Spinal cord (tissue), 10 donors: ENCODE measurements around the gene R3HDM1. TPM values are rescaled to one million over a fixed set of nuclear protein-coding genes. Genes with fewer than 3 reads are reported as not detected.
"Not testable (repeated sequence)": the region's sequence is repeated elsewhere in the genome, so short reads cannot be mapped to it uniquely, and the experiment has no call there.

Experiments used
- DNase-seq, 6 donors: peaks; one replicate each; pipeline versions ENCODE4 v3.0.0 to v3.0.0-alpha.2; 2013 to 2015; ENCODE audit warnings: low spot score in 6 of 6, low read depth in 4 of 6
- H3K27ac ChIP-seq: one replicate; pipeline ENCODE4 v1.5.1; 2013; ENCODE audit warnings: low read depth, low read length, control low read depth
- H3K27me3 ChIP-seq: one replicate; pipeline ENCODE4 v1.6.1; 2013; ENCODE audit warnings: low read length; ENCODE audit not compliant: control insufficient read depth, insufficient read depth
- H3K36me3 ChIP-seq: one replicate; pipeline ENCODE4 v1.6.1; 2013; ENCODE audit warnings: low read length; ENCODE audit not compliant: control insufficient read depth, insufficient read depth
- H3K4me1 ChIP-seq: one replicate; pipeline ENCODE4 v1.6.1; 2013; ENCODE audit warnings: low read length; ENCODE audit not compliant: control insufficient read depth, insufficient read depth
- H3K4me3 ChIP-seq: one replicate; pipeline ENCODE4 v1.5.1; 2013; ENCODE audit warnings: low read depth, low read length, control low read depth
- H3K9me3 ChIP-seq: one replicate; pipeline ENCODE4 v1.6.1; 2013; ENCODE audit warnings: low read length; ENCODE audit not compliant: control insufficient read depth, insufficient read depth
- WGBS: methylation state at CpG from one replicate; pipeline ENCODE4 v1.1.5; 2013; ENCODE audit warnings: missing lambda C conversion rate; ENCODE audit not compliant: insufficient coverage; 5-methylcytosine and 5-hydroxymethylcytosine counted together
- polyA plus RNA-seq, 2 donors: library from polyadenylated mRNA; unstranded; fragments of 120-200 nt; gene quantifications; one replicate each; pipeline ENCODE4 v1.2.1, GENCODE V29; 2013; ENCODE audit not compliant: insufficient read length in 2 of 2
- total RNA-seq, 2 donors: library from RNA; depleted of rRNA in 1 of 2; stranded (reverse); fragments of 120-200 nt in 1 of 2; fragments of >200 nt in 1 of 2; gene quantifications; one replicate each; pipeline versions ENCODE4 v1.2.3 to v1.2.4, GENCODE V29; 2013 to 2014
- donor health status: healthy.

R3HDM1 gene
- total and polyA plus RNA-seq, 4 donors = 23.0 to 55.0 (median 42.6) TPM

- DNase-seq = no peak
- Histone ChIP-seq H3K4me1 (no peaks in the 10 kb centered on the region), H3K4me3 (no peak overlapping the region), H3K27me3 (no peaks in the 10 kb centered on the region), H3K36me3 (peaks cover 23% of the 10 kb centered on the region), H3K27ac (no peak overlapping the region), H3K9me3 (no peaks in the 10 kb centered on the region)
- WGBS = 97% methylated on average over 3 of the region's 3 CpGs
Observed at GRCh38 chr2:135651717-135652116, 120.4 kb downstream of the R3HDM1 start.

DNA sequence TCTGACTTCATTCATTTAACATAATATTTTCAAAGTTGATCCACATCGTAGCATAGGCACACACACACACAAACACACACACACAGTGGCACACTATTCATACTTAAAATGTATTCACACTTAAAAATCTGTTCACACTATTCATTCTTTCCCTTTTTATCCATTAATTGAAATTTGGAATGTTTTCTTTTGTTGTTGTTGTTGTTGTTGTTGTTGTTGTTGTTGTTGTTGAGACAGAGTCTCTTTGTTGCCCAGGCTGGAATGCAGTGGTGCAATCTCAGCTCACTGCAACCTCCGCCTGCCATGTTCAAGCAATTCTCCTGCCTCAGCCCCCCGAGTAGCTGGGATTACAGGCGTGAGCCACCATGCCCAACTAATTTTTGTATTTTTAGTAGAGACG is 123.0 kb downstream of the R3HDM1 start:
- H3K4me1 ChIP-seq, H3K27ac ChIP-seq, H3K27me3 ChIP-seq, H3K9me3 ChIP-seq, H3K4me3 ChIP-seq, DNase-seq: not testable (repeated sequence)
- 91% methylated on average over 5 of the region's 5 CpGs for WGBS
- peaks cover 31% of the 10 kb centered on the region for H3K36me3 ChIP-seq

GRCh38 chr2:135657806-135658582 is 126.7 kb downstream of the R3HDM1 start:
- H3K36me3 ChIP-seq = peaks cover 30% of the 10 kb centered on the region

GRCh38 chr2:135662088-135662487 is 130.8 kb downstream of the R3HDM1 start:
- no peak for DNase-seq
- Histone ChIP-seq H3K27me3 (no peaks in the 10 kb centered on the region), H3K4me3 (no peak overlapping the region), H3K36me3 (peaks cover 12% of the 10 kb centered on the region), H3K9me3 (no peaks in the 10 kb centered on the region), H3K27ac (no peak overlapping the region), H3K4me1 (no peaks in the 10 kb centered on the region)
- no CpG with 5 or more reads among the region's 1 CpG for WGBS

More at GRCh38 chr2:135657806-135658582, 126.7 kb downstream of the R3HDM1 start:
- H3K27me3 ChIP-seq = no peaks in the 10 kb centered on the region
- no peak overlapping the region for H3K27ac ChIP-seq
- H3K9me3 ChIP-seq = no peaks in the 10 kb centered on the region
- WGBS = 97% methylated on average over 10 of the region's 12 CpGs
- no peaks in the 10 kb centered on the region for H3K4me1 ChIP-seq
- DNase-seq = no peak
- H3K4me3 ChIP-seq = no peak overlapping the region

DNA sequence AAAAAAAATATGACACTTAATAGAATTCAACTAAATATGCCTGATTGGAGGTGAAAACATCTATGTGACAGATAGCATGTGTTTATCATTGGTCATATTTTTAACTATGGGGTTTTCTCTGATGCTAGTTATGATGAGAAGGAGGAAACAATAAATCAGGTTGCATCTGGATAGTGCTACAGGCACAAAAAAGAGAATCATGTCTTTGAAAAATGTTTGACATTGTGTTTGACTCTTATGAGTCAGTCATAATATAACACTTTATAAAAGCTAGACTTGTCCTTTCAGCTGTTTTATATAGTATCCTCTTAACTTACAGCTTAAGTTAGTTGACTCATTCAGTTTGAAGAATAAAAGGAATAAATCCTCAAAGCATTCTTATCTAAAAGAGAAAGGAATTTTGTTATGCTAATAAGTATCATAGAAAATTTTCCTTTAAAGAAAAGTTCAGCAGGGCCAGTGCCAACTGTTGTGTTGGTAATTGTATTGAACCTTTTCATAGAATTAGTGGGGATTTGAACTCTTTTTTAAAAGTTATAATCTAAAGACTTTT is 131.9 kb downstream of the R3HDM1 start:
- Histone ChIP-seq H3K36me3 (peaks cover 9% of the 10 kb centered on the region), H3K4me1 (no peaks in the 10 kb centered on the region), H3K27me3 (no peaks in the 10 kb centered on the region), H3K9me3 (no peaks in the 10 kb centered on the region), H3K27ac (no peak overlapping the region), H3K4me3 (no peak overlapping the region)
- DNase-seq = no peak

GRCh38 chr2:135664623-135665068 is 133.4 kb downstream of the R3HDM1 start:
- H3K36me3 ChIP-seq = no peaks in the 10 kb centered on the region
- H3K9me3 ChIP-seq = no peaks in the 10 kb centered on the region
- no peaks in the 10 kb centered on the region for H3K4me1 ChIP-seq
- no peaks in the 10 kb centered on the region for H3K27me3 ChIP-seq
- no peak overlapping the region for H3K4me3 ChIP-seq
- DNase-seq = no peak
- H3K27ac ChIP-seq = no peak overlapping the region

GRCh38 chr2:135667045-135667444 is 135.8 kb downstream of the R3HDM1 start:
- H3K27ac ChIP-seq = no peak overlapping the region
- no peaks in the 10 kb centered on the region for H3K27me3 ChIP-seq

DNA sequence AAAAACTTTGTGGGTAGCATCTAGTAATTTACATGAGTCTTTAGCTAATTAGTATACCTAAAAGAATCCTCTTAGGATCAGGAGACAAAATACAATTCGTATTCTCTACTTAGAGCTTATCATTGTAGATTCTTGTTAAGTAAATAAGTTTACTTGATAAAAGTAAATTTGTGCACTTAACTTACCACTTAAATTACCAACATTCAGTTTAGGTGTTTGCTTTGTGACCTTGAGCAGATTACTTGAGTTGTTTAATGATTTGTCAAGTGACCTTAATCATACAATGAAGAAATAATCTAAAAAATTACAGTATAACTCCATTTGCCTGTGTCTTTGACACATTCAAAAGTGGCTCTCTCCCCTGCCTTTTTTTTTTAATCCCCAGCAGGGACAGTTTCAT is 143.2 kb downstream of the R3HDM1 start:
- no CpG with 5 or more reads among the region's 1 CpG for WGBS
- peaks cover 19% of the 10 kb centered on the region for H3K36me3 ChIP-seq
- no peak overlapping the region for H3K27ac ChIP-seq
- no peaks in the 10 kb centered on the region for H3K9me3 ChIP-seq
- H3K4me1 ChIP-seq = no peaks in the 10 kb centered on the region
- H3K27me3 ChIP-seq = no peaks in the 10 kb centered on the region
- H3K4me3 ChIP-seq = no peak overlapping the region
- DNase-seq = no peak

More at GRCh38 chr2:135667045-135667444, 135.8 kb downstream of the R3HDM1 start:
- H3K4me1 ChIP-seq = no peaks in the 10 kb centered on the region
- no peak overlapping the region for H3K4me3 ChIP-seq
- H3K36me3 ChIP-seq = peaks cover 6% of the 10 kb centered on the region
- no peaks in the 10 kb centered on the region for H3K9me3 ChIP-seq
- DNase-seq = peak in 2 of 6 donors; percentile 26 to 67

DNA sequence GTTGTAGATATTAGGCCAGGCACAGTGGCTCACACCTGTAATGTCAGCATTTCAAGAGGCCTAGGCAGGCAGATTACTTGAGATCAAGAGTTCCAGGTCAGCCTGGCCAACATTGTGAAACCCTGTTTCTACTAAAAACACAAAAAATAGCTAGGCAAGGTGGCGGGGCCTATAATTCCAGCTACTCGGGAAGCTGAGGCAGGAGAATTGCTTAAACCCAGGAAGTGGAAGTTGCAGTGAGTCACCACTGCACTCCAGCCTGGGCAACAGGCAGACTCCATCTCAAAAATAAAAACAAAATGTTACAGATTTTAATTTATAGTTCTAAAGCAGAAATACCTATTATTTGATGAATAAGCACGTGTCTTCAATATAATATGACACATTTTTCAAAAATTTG is 144.7 kb downstream of the R3HDM1 start:
- no peak overlapping the region for H3K27ac ChIP-seq
- peaks cover 21% of the 10 kb centered on the region for H3K36me3 ChIP-seq
- WGBS = 100% methylated on average over 2 of the region's 3 CpGs
- no peaks in the 10 kb centered on the region for H3K9me3 ChIP-seq
- H3K4me3 ChIP-seq = no peak overlapping the region
- H3K27me3 ChIP-seq = no peaks in the 10 kb centered on the region
- no peaks in the 10 kb centered on the region for H3K4me1 ChIP-seq
- no peak for DNase-seq

DNA sequence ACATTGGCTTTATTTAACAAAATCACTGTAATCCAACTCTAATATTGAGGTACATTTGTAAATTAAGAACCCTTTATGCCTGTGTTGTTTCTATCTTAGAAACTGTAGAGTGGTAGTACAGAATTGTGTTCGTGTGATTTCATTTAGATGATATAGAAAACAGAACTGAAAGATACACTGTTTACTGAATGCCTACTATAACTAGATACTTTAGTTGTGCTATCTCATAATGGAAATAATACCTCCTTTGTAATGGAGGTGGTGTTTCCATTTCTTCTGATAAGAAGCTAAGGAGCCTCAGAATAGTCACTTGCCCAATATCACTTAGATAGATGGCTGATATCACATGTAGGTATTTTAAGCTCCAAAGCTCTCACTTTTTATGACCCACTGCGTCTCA is 147.8 kb downstream of the R3HDM1 start:
- peaks cover 16% of the 10 kb centered on the region for H3K36me3 ChIP-seq
- no peaks in the 10 kb centered on the region for H3K4me1 ChIP-seq
- WGBS = no CpG with 5 or more reads among the region's 2 CpGs
- no peak for DNase-seq
- H3K27ac ChIP-seq = no peak overlapping the region
- H3K9me3 ChIP-seq = no peaks in the 10 kb centered on the region
- H3K27me3 ChIP-seq = no peaks in the 10 kb centered on the region
- no peak overlapping the region for H3K4me3 ChIP-seq
